Measurements from ENCODE around the gene HDAC4. TPM values are rescaled to one million over a fixed set of nuclear protein-coding genes. Genes with fewer than 3 reads are reported as not detected.

HDAC4 gene
- total and polyA plus RNA-seq, 2 experiments from 2014 or later, result 8.1 to 41.8 TPM

DNA sequence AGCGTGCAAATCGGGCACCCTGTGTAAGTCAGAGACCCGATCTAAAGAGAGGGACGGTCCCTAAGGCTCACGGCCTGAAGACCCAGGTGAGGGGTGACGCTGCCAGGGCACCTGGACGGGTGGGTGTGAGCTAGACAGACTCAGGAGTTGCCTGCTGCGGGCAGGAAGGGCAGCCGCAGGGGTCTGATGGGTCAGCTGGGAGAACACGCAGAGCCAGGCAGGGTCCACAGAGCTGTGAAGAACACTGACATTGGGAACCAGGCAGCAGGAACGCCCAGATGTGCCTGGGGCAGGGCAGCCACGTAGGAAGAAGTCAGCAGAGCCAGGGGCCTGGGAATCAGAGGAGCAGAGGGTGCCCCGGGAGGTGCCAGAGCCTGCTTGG is 25.9 kb downstream of the HDAC4 start:
- Mint-ChIP-seq H3K27ac (no peak overlapping the region), H3K36me3 (ENCODE audit: low read depth) (peaks cover 7% of the 10 kb centered on the region; the same call in 2 of the 3 replicates), H3K4me3 (no peak overlapping the region), H3K27me3 (ENCODE audit: insufficient read depth, low read depth, poor library complexity) (peaks cover 3% of the 10 kb centered on the region), H3K4me1 (peaks cover 9% of the 10 kb centered on the region), H3K9me3 (no peaks in the 10 kb centered on the region)
- H3K9me2 ChIP-seq (ENCODE audit: insufficient read depth), result no peaks in the 10 kb centered on the region
- H3K36me3 ChIP-seq (ENCODE audit: insufficient read depth), result no peaks in the 10 kb centered on the region
- peaks cover 80% of the 10 kb centered on the region for H3K79me2 ChIP-seq (replicated peaks; ENCODE audit: insufficient read depth)
- no peak overlapping the region for H3K4me2 ChIP-seq
- no peak overlapping the region for H3K4me3 ChIP-seq
- TF ChIP-seq, protein P1, sequence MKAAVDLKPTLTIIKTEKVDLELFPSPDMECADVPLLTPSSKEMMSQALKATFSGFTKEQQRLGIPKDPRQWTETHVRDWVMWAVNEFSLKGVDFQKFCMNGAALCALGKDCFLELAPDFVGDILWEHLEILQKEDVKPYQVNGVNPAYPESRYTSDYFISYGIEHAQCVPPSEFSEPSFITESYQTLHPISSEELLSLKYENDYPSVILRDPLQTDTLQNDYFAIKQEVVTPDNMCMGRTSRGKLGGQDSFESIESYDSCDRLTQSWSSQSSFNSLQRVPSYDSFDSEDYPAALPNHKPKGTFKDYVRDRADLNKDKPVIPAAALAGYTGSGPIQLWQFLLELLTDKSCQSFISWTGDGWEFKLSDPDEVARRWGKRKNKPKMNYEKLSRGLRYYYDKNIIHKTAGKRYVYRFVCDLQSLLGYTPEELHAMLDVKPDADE (IDR thresholded peaks at IDR 0.05), result no peak
- TF ChIP-seq CREB1 (CRISPR knock-in tag; IDR thresholded peaks at IDR 0.05; ENCODE audit: low read depth), result no peak
- TF ChIP-seq, protein P2, sequence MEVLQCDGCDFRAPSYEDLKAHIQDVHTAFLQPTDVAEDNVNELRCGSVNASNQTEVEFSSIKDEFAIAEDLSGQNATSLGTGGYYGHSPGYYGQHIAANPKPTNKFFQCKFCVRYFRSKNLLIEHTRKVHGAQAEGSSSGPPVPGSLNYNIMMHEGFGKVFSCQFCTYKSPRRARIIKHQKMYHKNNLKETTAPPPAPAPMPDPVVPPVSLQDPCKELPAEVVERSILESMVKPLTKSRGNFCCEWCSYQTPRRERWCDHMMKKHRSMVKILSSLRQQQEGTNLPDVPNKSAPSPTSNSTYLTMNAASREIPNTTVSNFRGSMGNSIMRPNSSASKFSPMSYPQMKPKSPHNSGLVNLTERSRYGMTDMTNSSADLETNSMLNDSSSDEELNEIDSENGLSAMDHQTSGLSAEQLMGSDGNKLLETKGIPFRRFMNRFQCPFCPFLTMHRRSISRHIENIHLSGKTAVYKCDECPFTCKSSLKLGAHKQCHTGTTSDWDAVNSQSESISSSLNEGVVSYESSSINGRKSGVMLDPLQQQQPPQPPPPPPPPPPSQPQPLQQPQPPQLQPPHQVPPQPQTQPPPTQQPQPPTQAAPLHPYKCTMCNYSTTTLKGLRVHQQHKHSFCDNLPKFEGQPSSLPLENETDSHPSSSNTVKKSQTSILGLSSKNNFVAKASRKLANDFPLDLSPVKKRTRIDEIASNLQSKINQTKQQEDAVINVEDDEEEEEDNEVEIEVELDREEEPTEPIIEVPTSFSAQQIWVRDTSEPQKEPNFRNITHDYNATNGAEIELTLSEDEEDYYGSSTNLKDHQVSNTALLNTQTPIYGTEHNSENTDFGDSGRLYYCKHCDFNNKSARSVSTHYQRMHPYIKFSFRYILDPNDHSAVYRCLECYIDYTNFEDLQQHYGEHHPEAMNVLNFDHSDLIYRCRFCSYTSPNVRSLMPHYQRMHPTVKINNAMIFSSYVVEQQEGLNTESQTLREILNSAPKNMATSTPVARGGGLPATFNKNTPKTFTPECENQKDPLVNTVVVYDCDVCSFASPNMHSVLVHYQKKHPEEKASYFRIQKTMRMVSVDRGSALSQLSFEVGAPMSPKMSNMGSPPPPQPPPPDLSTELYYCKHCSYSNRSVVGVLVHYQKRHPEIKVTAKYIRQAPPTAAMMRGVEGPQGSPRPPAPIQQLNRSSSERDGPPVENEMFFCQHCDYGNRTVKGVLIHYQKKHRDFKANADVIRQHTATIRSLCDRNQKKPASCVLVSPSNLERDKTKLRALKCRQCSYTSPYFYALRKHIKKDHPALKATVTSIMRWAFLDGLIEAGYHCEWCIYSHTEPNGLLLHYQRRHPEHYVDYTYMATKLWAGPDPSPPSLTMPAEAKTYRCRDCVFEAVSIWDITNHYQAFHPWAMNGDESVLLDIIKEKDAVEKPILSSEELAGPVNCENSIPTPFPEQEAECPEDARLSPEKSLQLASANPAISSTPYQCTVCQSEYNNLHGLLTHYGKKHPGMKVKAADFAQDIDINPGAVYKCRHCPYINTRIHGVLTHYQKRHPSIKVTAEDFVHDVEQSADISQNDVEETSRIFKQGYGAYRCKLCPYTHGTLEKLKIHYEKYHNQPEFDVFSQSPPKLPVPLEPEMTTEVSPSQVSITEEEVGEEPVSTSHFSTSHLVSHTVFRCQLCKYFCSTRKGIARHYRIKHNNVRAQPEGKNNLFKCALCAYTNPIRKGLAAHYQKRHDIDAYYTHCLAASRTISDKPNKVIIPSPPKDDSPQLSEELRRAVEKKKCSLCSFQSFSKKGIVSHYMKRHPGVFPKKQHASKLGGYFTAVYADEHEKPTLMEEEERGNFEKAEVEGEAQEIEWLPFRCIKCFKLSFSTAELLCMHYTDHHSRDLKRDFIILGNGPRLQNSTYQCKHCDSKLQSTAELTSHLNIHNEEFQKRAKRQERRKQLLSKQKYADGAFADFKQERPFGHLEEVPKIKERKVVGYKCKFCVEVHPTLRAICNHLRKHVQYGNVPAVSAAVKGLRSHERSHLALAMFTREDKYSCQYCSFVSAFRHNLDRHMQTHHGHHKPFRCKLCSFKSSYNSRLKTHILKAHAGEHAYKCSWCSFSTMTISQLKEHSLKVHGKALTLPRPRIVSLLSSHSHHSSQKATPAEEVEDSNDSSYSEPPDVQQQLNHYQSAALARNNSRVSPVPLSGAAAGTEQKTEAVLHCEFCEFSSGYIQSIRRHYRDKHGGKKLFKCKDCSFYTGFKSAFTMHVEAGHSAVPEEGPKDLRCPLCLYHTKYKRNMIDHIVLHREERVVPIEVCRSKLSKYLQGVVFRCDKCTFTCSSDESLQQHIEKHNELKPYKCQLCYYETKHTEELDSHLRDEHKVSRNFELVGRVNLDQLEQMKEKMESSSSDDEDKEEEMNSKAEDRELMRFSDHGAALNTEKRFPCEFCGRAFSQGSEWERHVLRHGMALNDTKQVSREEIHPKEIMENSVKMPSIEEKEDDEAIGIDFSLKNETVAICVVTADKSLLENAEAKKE (CRISPR knock-in tag; IDR thresholded peaks at IDR 0.05), result no peak
- TF ChIP-seq, protein P3, sequence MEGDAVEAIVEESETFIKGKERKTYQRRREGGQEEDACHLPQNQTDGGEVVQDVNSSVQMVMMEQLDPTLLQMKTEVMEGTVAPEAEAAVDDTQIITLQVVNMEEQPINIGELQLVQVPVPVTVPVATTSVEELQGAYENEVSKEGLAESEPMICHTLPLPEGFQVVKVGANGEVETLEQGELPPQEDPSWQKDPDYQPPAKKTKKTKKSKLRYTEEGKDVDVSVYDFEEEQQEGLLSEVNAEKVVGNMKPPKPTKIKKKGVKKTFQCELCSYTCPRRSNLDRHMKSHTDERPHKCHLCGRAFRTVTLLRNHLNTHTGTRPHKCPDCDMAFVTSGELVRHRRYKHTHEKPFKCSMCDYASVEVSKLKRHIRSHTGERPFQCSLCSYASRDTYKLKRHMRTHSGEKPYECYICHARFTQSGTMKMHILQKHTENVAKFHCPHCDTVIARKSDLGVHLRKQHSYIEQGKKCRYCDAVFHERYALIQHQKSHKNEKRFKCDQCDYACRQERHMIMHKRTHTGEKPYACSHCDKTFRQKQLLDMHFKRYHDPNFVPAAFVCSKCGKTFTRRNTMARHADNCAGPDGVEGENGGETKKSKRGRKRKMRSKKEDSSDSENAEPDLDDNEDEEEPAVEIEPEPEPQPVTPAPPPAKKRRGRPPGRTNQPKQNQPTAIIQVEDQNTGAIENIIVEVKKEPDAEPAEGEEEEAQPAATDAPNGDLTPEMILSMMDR (conservative IDR thresholded peaks at IDR 0.05; ENCODE audit: low read depth in 2 of 2), result no peak
- TF ChIP-seq ZNF331 (CRISPR knock-in tag; IDR thresholded peaks at IDR 0.05; ENCODE audit: low read depth), result no peak
- TF ChIP-seq, protein P4, sequence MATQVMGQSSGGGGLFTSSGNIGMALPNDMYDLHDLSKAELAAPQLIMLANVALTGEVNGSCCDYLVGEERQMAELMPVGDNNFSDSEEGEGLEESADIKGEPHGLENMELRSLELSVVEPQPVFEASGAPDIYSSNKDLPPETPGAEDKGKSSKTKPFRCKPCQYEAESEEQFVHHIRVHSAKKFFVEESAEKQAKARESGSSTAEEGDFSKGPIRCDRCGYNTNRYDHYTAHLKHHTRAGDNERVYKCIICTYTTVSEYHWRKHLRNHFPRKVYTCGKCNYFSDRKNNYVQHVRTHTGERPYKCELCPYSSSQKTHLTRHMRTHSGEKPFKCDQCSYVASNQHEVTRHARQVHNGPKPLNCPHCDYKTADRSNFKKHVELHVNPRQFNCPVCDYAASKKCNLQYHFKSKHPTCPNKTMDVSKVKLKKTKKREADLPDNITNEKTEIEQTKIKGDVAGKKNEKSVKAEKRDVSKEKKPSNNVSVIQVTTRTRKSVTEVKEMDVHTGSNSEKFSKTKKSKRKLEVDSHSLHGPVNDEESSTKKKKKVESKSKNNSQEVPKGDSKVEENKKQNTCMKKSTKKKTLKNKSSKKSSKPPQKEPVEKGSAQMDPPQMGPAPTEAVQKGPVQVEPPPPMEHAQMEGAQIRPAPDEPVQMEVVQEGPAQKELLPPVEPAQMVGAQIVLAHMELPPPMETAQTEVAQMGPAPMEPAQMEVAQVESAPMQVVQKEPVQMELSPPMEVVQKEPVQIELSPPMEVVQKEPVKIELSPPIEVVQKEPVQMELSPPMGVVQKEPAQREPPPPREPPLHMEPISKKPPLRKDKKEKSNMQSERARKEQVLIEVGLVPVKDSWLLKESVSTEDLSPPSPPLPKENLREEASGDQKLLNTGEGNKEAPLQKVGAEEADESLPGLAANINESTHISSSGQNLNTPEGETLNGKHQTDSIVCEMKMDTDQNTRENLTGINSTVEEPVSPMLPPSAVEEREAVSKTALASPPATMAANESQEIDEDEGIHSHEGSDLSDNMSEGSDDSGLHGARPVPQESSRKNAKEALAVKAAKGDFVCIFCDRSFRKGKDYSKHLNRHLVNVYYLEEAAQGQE (IDR thresholded peaks at IDR 0.05; ENCODE audit: unreplicated experiment), result no peak
- no peak for TF ChIP-seq POLR2AphosphoS5 (IDR thresholded peaks at IDR 0.05; ENCODE audit: low read depth)
- TF ChIP-seq EZH2phosphoT487 (IDR thresholded peaks at IDR 0.05; ENCODE audit: unreplicated experiment), result no peak
- TF ChIP-seq STAT1 (IDR thresholded peaks at IDR 0.05; ENCODE audit: unreplicated experiment), result no peak
- H3K27me3 ChIP-seq (ENCODE audit: insufficient read depth), result no peaks in the 10 kb centered on the region
- no peak for ATAC-seq
- peak; percentile 0 for DNase-seq (ENCODE audit: low spot score)
- H4K20me1 ChIP-seq (replicated peaks; ENCODE audit: insufficient read depth), result peaks cover 20% of the 10 kb centered on the region
- no peaks in the 10 kb centered on the region; the same call in 1 of the 2 replicates for H3K4me1 ChIP-seq (ENCODE audit: insufficient read depth)
- H2AFZ ChIP-seq, result no peak overlapping the region
- H3K27ac ChIP-seq (ENCODE audit: low read depth), result no peak overlapping the region
- no peaks in the 10 kb centered on the region for H3F3A ChIP-seq (replicated peaks; ENCODE audit: low read depth)

Data from GM23338 (cell line).